ENCODE measurements around the gene AHNAK.

The AHNAK gene

DNA sequence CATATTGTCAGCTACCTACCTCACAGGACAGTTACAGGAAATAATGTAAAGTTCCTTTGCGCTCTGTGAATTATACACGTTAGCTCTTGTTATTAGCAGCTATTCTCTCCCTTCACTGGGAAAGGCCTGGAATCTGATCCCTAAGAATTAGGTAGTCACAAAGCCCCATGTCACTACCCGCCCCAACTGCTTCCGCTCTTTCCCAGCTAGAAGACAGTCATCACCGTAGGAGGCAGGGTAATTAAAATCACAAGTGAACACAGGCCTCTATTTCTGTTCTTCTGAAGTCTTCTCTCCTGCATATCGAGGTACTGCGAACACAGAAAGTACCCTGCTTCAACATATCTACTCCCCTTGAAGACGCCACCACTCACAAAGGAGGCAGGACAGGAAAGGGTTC, 12.6 kb upstream of the AHNAK start:
- DNase-seq, result no peak
- peaks cover 70% of the 10 kb centered on the region for H3K4me1 Mint-ChIP-seq
- no peak overlapping the region for H3K4me3 Mint-ChIP-seq
- no peaks in the 10 kb centered on the region for H3K9me3 Mint-ChIP-seq
- TF ChIP-seq, protein P1, sequence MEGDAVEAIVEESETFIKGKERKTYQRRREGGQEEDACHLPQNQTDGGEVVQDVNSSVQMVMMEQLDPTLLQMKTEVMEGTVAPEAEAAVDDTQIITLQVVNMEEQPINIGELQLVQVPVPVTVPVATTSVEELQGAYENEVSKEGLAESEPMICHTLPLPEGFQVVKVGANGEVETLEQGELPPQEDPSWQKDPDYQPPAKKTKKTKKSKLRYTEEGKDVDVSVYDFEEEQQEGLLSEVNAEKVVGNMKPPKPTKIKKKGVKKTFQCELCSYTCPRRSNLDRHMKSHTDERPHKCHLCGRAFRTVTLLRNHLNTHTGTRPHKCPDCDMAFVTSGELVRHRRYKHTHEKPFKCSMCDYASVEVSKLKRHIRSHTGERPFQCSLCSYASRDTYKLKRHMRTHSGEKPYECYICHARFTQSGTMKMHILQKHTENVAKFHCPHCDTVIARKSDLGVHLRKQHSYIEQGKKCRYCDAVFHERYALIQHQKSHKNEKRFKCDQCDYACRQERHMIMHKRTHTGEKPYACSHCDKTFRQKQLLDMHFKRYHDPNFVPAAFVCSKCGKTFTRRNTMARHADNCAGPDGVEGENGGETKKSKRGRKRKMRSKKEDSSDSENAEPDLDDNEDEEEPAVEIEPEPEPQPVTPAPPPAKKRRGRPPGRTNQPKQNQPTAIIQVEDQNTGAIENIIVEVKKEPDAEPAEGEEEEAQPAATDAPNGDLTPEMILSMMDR (IDR thresholded peaks at IDR 0.05), result no peak
- peaks cover 54% of the 10 kb centered on the region for H3K36me3 Mint-ChIP-seq (ENCODE audit: low read depth)
- H3K27ac Mint-ChIP-seq, result peak overlapping the region; percentile 57
- H3K27me3 Mint-ChIP-seq (ENCODE audit: low read depth, poor library complexity), result peaks cover 2% of the 10 kb centered on the region

DNA sequence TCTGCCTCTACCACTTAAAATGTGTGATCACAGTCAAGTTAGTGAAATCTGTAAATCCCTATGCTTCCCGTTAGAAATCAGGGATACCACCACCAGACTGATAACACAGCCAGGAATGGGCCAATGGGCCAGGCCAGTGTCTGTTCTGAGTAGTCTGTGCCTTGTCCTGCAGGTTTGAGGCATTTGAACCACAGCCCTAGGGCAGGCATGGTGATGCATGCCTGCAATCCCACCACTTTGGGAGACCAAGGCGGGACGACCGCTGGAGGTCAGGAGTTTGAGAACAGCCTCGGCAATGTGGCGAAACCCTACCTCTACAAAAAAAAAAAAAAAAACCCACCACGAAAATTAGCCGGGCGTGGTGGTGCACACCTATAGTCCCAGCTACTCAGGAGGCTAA, 12.1 kb upstream of the AHNAK start:
- no peak for DNase-seq
- Mint-ChIP-seq H3K36me3 (ENCODE audit: low read depth) (peaks cover 50% of the 10 kb centered on the region), H3K27me3 (ENCODE audit: low read depth, poor library complexity) (peaks cover 2% of the 10 kb centered on the region), H3K4me1 (peaks cover 73% of the 10 kb centered on the region), H3K9me3 (no peaks in the 10 kb centered on the region), H3K27ac (no peak overlapping the region), H3K4me3 (no peak overlapping the region)
- TF ChIP-seq, protein P1 (IDR thresholded peaks at IDR 0.05), result no peak

DNA sequence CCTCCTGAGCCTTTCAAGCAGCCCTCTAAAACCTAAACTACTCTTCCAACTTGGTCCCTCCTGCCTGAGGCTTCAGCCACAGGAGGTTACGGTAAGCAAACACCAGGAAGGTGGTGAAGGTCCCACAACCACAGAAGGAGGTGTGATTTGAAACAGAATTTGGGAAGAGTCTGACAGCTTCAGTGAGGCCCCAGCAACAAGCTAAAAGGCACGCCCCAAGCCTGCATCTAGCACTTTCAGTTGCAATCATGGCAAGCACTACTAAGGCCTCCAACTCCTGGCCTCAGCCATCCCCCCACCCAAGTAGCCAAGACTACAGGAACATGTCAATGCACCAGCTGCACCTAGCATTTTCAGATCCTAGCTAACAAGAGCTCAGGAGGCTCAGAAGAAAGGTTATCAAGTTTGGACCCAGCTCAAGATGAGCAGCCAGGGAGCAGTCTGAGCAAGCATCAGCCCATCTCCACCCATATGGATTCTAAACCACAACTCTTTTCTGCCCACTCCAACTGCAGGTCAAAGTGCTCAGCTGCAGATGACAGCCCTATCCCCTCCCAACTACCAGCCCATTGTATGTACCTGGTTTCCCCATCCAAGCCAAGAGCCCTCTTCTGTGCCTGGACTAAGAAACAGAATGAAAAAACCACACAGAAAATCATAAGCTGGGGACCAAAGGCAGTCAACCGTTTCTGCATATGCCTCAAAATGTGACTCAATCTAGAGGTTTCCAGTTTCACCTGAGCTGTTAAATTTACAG, 10.4 kb upstream of the AHNAK start:
- Mint-ChIP-seq H3K27me3 (ENCODE audit: low read depth, poor library complexity) (peaks cover 2% of the 10 kb centered on the region), H3K9me3 (no peaks in the 10 kb centered on the region), H3K36me3 (ENCODE audit: low read depth) (peaks cover 41% of the 10 kb centered on the region), H3K4me3 (no peak overlapping the region), H3K4me1 (peaks cover 83% of the 10 kb centered on the region), H3K27ac (peak overlapping the region; percentile 98)
- no peak for DNase-seq
- TF ChIP-seq, protein P1 (IDR thresholded peaks at IDR 0.05), result no peak

DNA sequence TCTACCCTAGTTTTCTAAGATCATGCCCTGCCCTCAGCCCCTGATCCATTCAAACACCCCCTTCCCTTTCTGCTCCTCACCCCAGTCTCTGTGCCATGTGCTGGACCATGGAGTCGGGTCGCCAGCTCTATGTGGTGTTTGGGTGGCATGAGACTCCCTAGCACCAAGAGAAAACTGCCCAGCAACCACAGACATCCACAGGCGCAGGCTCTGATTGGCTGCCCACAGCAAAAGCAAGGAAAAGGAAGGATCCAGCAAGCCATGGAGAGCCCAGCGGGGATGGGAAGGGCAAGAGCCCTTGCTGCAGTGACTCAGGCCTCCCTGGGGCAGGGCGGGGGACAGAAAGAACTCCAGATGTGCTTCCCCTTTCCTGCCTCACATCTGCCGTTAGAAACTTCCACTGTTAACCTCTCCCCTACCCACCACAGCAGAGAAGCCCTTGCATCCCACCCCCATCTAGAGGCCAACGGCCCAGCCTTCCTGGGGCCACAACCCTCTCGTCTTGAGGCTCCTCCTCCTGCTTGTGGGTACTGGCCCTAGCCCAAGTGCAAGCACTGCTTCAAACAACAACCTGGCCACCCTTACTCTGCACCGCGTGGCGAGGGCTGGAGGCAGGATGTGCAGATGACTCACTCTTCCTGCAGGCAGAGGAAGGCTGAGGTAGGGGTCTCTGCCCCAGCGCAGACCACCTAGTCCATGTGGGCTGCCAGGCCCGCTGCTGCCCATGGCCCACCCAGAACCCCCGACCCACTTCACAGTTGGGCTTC, 9.7 kb upstream of the AHNAK start:
- Mint-ChIP-seq H3K9me3 (no peaks in the 10 kb centered on the region), H3K4me1 (peaks cover 83% of the 10 kb centered on the region), H3K27ac (peak overlapping the region; percentile 98), H3K27me3 (ENCODE audit: low read depth, poor library complexity) (peaks cover 2% of the 10 kb centered on the region), H3K36me3 (ENCODE audit: low read depth) (peaks cover 34% of the 10 kb centered on the region), H3K4me3 (peak overlapping the region; percentile 56)
- TF ChIP-seq, protein P1 (IDR thresholded peaks at IDR 0.05), result no peak
- peak; percentile 58 for DNase-seq

DNA sequence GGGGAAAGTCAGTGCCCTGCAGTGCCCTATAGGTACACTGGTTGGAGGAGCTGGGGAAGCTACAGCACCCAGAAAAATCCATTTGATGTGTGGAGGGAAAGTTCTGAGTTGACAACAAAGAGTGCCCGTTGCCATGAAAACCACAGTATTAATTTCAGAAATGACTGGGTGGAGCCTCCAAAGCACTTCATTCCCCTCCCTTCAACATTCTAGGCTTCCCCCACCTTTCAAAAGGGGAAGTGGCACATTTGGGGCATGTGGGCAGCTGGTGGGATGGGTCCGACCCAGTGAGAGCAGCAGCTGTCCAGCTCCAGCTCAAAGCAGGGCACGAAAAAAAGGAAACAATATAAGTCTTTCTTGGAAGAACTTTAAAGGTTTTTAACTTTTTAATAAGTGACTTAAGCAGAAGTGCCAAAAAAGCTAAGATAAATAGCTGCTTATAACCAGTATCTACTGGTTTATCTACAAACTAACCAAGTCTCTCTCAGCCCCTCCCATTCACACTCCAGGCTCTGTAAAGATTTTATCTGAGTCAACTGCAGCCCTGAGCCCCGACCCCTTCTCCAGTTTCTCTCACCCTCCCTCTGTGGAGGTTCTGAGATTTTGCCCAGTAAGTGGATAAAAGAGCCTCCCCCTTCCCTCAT, 9.0 kb upstream of the AHNAK start:
- Mint-ChIP-seq H3K27me3 (ENCODE audit: low read depth, poor library complexity) (peaks cover 6% of the 10 kb centered on the region), H3K4me1 (peaks cover 84% of the 10 kb centered on the region), H3K27ac (peak overlapping the region; percentile 98), H3K9me3 (no peaks in the 10 kb centered on the region), H3K4me3 (peak overlapping the region; percentile 56), H3K36me3 (ENCODE audit: low read depth) (peaks cover 28% of the 10 kb centered on the region)
- DNase-seq, result no peak
- TF ChIP-seq, protein P1 (IDR thresholded peaks at IDR 0.05), result no peak

Data from nephron progenitor cell (in vitro differentiated cells).